ENCODE measurements around the gene PRR15.
"Not testable (repeated sequence)": the region's sequence is repeated elsewhere in the genome, so short reads cannot be mapped to it uniquely, and the experiment has no call there.

The PRR15 gene, protein sequence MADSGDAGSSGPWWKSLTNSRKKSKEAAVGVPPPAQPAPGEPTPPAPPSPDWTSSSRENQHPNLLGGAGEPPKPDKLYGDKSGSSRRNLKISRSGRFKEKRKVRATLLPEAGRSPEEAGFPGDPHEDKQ

DNA sequence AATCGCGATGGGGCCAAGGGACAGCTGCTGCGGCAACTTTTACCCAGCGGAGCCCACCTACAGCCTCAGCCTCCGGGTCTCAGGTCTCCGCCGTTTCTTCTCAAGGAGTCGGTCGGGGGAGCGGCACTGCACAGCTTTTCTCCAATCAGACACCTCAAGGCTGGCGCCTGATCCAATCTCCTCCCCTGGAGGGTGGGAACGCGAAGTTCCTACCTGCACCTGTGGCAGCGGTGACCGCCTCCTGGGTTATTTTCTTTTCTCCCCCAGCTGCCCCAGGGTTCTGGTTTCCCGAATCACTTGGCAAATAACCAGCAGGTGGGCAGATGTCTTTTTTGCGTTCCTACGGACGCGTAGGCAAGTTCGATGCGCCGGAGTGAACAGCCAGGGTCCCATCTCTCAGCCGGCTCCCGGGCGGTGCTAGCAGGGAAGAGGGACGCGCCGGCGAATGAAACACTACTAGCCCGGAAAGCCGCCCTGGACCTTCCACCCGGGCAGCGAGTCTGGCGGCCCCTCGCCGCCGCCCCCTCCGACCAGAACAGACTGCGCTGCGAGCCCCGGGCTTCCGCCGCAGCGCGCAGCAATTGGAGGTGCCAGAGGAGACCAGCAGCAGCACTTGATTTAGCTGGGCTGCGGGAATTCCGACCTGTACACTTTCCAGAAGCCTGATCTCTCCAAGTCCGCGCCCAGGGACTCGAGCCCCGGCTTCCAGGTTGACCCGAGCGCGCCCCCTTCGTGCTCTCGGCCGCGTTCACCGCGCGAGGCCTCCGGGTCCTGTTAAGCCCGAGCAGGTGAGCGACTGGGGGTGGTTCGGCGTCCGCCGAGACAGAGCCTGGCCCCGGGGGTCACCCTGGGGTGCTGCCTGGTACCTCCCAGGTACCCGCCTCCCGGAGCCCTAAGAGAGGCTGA is at the start of gene PRR15:
TSS of gene PRR15 (plus strand) at position 246 of the 906 bp plus-strand sequence. CDS start 2,495 bp downstream, outside the sequence.
- no peak for DNase-seq (ENCODE audit: low read depth in 2 of 2)

GRCh38 chr7:29516491-29516890 is 47.1 kb upstream of the PRR15 start:
- no peak for DNase-seq (ENCODE audit: low read depth in 2 of 2)

- DNase-seq (ENCODE audit: low read depth in 2 of 2): no peak
These were observed 45.0 kb upstream of the PRR15 start for GRCh38 chr7:29518616-29519015.

DNA sequence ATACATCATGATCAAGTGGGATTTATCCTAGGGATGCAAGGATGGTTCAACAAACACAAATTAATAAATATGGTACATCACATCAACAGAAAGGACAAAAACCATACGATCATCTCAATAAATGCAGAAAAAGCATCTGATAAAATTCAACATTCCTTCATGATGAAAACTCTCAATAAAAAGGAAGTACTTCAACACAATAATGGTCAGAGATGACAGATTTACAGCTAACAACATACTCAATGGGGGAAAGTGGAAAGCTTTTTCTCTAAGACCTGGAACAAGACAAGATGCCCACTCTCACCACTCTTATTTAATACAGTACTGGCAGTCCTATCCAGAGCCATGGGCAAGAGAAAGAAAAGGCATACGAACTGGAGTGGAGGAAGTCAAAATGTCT is 39.9 kb upstream of the PRR15 start:
- DNase-seq (ENCODE audit: low read depth in 2 of 2): no peak

- DNase-seq (ENCODE audit: low read depth in 2 of 2): no peak
These were observed 36.0 kb upstream of the PRR15 start for GRCh38 chr7:29527505-29528108.

DNA sequence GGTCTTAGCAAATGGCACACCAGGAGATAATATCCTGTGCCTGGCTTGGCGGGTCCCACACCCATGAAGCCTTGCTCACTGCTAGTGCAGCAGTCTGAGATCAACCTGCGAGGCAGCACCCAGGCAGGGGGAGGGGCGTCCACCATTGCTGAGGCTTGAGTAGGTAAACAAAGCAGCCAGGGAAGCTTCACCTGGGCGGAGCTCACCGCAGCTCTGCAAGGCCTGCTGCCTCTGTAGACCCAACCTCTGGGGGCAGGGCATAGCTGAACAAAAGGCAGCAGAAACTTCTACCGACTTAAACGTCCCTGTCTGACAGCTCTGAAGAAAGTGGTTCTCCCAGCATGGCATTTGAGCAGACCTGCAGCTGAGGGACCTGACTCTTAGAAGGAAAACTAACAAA is 35.1 kb upstream of the PRR15 start:
- not testable (repeated sequence) for DNase-seq (ENCODE audit: low read depth in 2 of 2)

DNA sequence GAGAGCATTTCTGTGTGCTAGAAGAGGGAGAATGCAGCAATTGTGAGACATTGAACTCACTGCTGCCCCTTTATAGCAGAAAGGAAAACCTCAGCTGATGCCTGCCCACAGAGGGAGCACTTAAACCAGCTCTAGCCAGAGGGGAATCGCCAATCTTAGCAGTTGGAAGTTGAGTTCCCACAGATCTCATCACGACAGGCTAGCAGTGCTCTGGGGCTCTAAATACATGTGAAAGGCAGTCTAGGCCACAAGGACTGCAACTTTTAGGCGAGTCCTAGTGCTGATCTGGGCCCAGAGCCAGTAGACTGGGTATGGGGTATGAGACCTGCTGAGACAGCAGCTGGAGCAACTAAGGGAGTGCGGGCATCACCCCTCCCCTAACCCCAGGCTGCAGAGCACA is 25.2 kb upstream of the PRR15 start:
- no peak for DNase-seq (ENCODE audit: low read depth in 2 of 2)

- DNase-seq (ENCODE audit: low read depth in 2 of 2): no peak
These were observed 24.2 kb upstream of the PRR15 start for GRCh38 chr7:29539471-29539870.

DNA sequence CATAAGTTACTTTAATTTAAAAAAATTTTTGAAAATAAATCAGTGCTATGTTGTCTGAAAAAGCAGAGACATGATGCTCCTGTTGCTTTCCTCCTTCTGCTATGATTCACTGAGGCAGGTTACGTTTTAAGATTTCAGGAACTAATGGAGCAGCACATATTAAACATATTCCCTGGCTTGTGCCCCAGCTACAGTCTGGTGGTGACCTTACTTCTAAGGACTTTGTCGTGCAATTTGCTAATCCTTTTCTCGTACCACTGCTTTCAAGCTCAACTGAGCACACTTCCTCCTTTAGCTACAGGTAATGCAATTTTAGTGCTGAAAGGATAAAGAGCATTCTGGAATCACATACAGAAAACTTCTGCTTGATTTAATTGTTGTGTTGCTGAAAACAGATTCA is 16.2 kb upstream of the PRR15 start:
- no peak for DNase-seq (ENCODE audit: low read depth in 2 of 2)

- DNase-seq (ENCODE audit: low read depth in 2 of 2): no peak
These were observed 14.8 kb upstream of the PRR15 start for GRCh38 chr7:29548823-29549222.

DNA sequence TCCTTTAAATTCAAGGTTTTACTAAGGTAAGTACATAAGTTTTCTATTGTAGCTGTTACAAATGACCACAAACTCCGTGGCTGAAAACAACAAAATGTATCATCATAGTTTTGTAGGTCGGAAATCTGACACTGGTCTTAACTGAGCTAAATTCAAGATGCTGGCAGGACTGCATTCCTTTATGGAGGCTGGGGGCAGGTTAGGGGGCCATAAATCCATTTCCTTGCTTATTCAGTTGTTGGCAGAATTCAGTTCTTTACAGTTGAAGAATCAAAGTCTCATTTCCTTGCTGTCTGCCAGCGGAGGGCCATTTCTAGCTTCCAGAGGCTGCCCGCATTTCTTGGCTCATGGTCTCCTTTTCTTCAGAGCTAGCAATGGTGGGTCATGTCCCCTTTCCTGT is 11.2 kb upstream of the PRR15 start:
- no peak for DNase-seq (ENCODE audit: low read depth in 2 of 2)

DNA sequence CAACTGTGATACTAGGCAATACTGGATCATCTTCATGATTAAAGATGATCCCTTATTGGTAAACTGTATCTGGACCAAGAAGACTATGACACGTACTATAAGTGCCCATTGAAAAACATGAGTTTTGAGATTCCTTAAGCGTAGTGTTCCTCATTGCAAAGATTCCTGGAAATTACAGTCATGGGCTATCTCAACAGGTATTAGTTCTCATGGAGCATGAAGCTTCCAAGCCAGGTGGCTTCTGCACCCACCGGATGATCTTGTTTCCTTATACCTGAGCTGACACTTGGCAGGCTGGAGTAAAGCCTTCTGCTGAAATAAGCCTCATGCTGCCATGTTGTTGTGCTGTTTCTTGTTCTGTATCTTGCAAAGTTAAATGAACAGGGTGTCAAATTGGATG is 8.6 kb upstream of the PRR15 start:
- no peak for DNase-seq (ENCODE audit: low read depth in 2 of 2)

DNA sequence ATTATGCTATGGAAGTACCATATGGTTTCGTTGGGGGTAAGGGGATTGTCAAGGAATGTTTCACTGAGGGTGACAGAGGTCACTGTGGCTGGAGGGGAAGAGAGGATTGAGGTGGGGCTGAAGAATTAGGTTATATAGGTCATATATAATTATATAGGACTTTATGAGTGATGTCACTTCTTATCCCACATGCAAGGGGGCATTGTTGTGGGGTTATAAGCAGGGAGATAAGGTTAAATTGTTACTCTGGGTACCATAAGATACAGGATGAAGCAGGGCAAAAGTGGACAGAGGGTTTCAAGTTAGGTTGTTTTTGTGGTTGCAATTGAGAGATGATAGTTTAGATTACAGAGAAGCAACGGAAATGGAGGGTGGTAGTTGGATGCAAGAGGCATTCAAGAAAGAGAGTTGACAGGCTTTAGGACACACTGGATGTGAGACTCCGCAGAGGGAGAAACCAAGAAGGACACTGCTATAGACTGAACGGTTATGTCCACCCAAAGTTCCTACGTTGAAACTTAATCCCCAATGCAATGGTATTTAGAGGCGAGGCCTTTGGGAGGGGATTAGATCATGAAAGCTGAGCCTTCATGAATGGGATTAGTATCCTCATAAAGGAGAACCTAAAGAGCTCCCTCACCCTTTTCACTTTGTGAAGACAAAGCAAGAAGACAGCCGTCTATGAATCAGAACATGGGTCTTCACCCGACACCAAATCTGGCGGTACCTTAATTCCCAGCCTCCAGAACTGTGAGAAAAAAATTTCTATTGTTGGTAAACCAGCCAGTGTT is 7.0 kb upstream of the PRR15 start:
- no peak for DNase-seq (ENCODE audit: low read depth in 2 of 2)

GRCh38 chr7:29557954-29558353 is 5.7 kb upstream of the PRR15 start:
- no peak for DNase-seq (ENCODE audit: low read depth in 2 of 2)

DNA sequence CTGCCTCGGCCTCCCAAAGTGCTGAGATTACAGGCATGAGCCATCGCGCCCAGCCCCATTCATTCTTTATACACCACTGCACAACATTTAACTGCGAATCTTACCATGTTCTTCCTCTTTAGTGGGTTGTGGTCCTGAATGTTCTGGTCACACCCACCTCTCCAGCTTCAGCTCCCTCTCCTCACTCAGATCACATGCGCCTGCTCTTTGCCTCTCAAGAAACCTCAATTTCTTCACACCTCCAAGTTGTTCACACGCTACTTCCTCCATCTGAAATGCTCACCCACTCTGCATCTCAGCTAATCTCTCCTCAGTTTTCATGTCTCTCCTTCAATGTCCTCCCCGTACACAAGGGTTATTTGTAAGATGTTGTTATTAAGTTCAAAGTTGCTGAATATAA is 2.4 kb upstream of the PRR15 start:
- no peak for DNase-seq (ENCODE audit: low read depth in 2 of 2)

DNA sequence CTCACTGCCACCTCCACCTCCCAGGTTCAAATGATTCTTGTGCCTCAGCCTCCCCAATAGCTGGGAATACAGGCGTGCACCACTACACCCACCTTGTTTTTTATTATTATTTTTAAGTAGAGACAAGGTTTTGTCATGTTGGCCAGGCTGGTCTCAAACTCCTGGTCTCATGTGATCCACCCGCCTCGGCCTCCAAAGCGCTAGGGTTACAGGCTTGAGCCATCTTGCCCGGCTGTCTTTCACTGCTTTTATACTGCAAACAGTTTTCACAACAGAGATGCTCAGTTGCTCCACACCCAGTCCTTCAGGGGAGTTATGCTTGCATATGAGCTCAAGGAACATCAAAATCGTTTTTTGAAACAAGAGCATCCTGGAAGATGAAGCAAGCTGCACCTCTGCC is 1.3 kb upstream of the PRR15 start:
- DNase-seq (ENCODE audit: low read depth in 2 of 2): no peak

DNA sequence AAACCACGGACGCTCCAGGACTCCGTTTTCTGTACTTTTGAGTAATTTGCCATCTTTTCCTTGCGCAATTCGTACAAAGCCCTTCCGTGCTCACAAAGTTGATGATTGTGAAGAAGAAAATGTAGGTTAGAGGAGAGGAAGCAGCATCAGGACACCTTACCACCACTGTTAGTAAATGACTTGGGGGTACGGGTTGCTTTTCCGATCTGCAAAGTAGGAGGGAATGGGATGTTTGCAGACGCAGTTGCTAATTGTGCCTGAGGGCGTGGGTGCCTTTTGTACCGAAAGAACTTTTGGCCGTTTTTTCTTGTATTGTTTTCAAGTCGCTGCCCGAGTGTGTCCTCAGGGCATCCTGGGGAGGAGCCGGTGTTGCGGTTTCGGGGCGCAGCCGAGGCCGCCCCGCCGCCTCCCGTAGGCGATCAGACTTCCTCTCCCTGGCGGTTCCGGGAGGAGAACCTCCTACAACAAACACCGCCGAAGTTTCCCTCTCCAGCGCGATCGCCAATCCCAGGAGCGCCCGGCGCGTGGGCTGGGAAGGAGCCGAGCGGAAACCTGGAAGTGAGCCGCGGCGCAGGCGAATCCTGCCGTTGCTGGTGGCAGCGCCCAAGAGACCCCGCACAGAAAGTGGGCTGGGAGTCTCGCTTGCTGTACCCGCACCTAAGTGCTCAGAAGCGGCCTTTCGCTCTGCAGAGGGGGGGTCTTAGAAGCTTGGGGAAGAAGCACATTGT is 1.0 kb downstream of the PRR15 start:
- no peak for DNase-seq (ENCODE audit: low read depth in 2 of 2)

- DNase-seq (ENCODE audit: low read depth in 2 of 2): no peak
These were observed 1.6 kb downstream of the PRR15 start for GRCh38 chr7:29565224-29565630.

GRCh38 chr7:29565634-29565981 is 2.0 kb downstream of the PRR15 start:
- DNase-seq (ENCODE audit: low read depth in 2 of 2): no peak

- no peak for DNase-seq (ENCODE audit: low read depth in 2 of 2)
These were observed 2.5 kb downstream of the PRR15 start for GRCh38 chr7:29565982-29566746.

DNA sequence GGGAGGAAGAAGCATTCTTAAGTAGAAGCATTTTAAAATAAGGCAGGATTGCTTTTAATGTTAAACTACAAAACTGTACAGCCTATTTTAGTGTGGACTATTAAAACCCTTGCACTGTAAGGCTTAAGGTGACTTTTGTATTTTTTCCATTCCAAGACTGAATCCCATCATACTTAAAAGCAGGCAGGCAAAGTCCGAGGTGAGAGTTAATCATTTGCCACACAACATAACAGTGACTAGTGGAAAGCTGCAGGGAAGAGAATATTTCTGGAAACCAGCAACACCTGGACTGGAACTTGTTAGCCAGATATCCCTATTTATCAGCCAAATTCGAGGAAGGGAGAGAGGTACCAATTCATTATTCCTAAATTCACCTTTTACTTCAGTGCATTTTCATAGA is 3.5 kb downstream of the PRR15 start:
- DNase-seq (ENCODE audit: low read depth in 2 of 2): no peak
